Liver (tissue), 9 donors: Measurements from ENCODE around the gene LCP2. TPM values are rescaled to one million over a fixed set of nuclear protein-coding genes. Genes with fewer than 3 reads are reported as not detected.

Experiments used
- DNase-seq: peaks from one replicate; pipeline ENCODE4 v3.0.0-alpha.2; 2017; ENCODE audit warnings: low spot score
- H3K27ac ChIP-seq, 2 donors: one replicate each; pipeline ENCODE4 v1.7.0; 2013; ENCODE audit warnings: inconsistent platforms in 2 of 2, low read length in 2 of 2, control low read depth in 1 of 2, low read depth in 1 of 2, mild to moderate bottlenecking in 1 of 2
- H3K27me3 ChIP-seq, 4 donors: one replicate each; pipeline versions ENCODE4 v1.6.1 to v1.7.0; 2013; ENCODE audit warnings: low read length in 3 of 4, inconsistent platforms in 1 of 4, mild to moderate bottlenecking in 1 of 4, moderate library complexity in 1 of 4; ENCODE audit not compliant: control insufficient read depth in 4 of 4, insufficient read depth in 4 of 4
- H3K36me3 ChIP-seq, 4 donors: one replicate each; pipeline versions ENCODE4 v1.6.1 to v1.7.0; 2013; ENCODE audit warnings: low read length in 3 of 4, mild to moderate bottlenecking in 3 of 4, low read depth in 1 of 4, moderate library complexity in 1 of 4; ENCODE audit not compliant: control insufficient read depth in 4 of 4, insufficient read depth in 3 of 4
- H3K4me1 ChIP-seq, 4 donors: one replicate each; pipeline versions ENCODE4 v1.6.1 to v1.7.0; 2013; ENCODE audit warnings: low read length in 3 of 4, mild to moderate bottlenecking in 3 of 4, moderate library complexity in 1 of 4; ENCODE audit not compliant: control insufficient read depth in 4 of 4, insufficient read depth in 4 of 4
- H3K4me3 ChIP-seq, 3 donors: one replicate each; pipeline versions ENCODE4 v1.6.1 to v1.7.0; 2013; ENCODE audit warnings: low read length in 3 of 3, control low read depth in 1 of 3, low read depth in 1 of 3, mild to moderate bottlenecking in 1 of 3
- H3K9ac ChIP-seq, 2 donors: one replicate each; pipeline ENCODE4 v1.7.0; 2013; ENCODE audit warnings: low read length in 2 of 2, mild to moderate bottlenecking in 2 of 2, moderate library complexity in 2 of 2, control low read depth in 1 of 2, low read depth in 1 of 2
- H3K9me3 ChIP-seq, 4 donors: one replicate each; pipeline versions ENCODE4 v1.6.1 to v1.7.0; 2013; ENCODE audit warnings: low read length in 3 of 4; ENCODE audit not compliant: control insufficient read depth in 4 of 4
- ATF3 ChIP-seq: IDR thresholded peaks from 2 replicates; pipeline ENCODE4 v1.6.1; 2016; ENCODE audit warnings: antibody characterized with exemption
- CTCF ChIP-seq: fragments of 150-350 bp; IDR thresholded peaks from 2 replicates; pipeline ENCODE4 v1.5.1; 2017; ENCODE audit warnings: improper control_type of control experiment, low read depth, low read length; ENCODE audit not compliant: missing input control
- FOXA1 ChIP-seq: IDR thresholded peaks from 2 replicates; pipeline ENCODE4 v1.6.1; 2016; ENCODE audit warnings: antibody characterized with exemption
- FOXA2 ChIP-seq: IDR thresholded peaks from 2 replicates; pipeline ENCODE4 v1.6.1; 2016; ENCODE audit warnings: antibody characterized with exemption
- HNF4A ChIP-seq, 2 donors: conservative IDR thresholded peaks; 2 replicates each; pipeline ENCODE4 v1.6.1; 2016; ENCODE audit warnings: antibody characterized with exemption in 2 of 2, mild to moderate bottlenecking in 2 of 2
- HNF4G ChIP-seq: IDR thresholded peaks from 2 replicates; pipeline ENCODE4 v1.6.1; 2016; ENCODE audit warnings: antibody characterized with exemption
- JUND ChIP-seq, 2 donors: IDR thresholded peaks; 2 replicates each; pipeline ENCODE4 v1.6.1; 2016; ENCODE audit warnings: antibody characterized with exemption in 2 of 2
- MAX ChIP-seq: IDR thresholded peaks from 2 replicates; pipeline ENCODE4 v1.6.1; 2016; ENCODE audit warnings: antibody characterized with exemption
- NR2F2 ChIP-seq: IDR thresholded peaks from 2 replicates; pipeline ENCODE4 v1.6.1; 2016; ENCODE audit warnings: antibody characterized with exemption
- RAD21 ChIP-seq, 2 donors: IDR thresholded peaks; 2 replicates each; pipeline ENCODE4 v1.6.1; 2016; ENCODE audit warnings: antibody characterized with exemption in 2 of 2, mild to moderate bottlenecking in 2 of 2
- REST ChIP-seq: IDR thresholded peaks from 2 replicates; pipeline ENCODE4 v1.6.1; 2016; ENCODE audit warnings: antibody characterized with exemption, mild to moderate bottlenecking
- RXRA ChIP-seq, 2 donors: IDR thresholded peaks; 2 replicates each; pipeline ENCODE4 v1.6.1; 2017 to 2018; ENCODE audit warnings: antibody characterized with exemption in 2 of 2, mild to moderate bottlenecking in 1 of 2
- SP1 ChIP-seq: IDR thresholded peaks from 2 replicates; pipeline ENCODE4 v1.6.1; 2018; ENCODE audit warnings: antibody characterized with exemption, mild to moderate bottlenecking
- TAF1 ChIP-seq: conservative IDR thresholded peaks from 2 replicates; pipeline ENCODE4 v1.6.1; 2016; ENCODE audit warnings: antibody characterized with exemption, mild to moderate bottlenecking
- YY1 ChIP-seq: IDR thresholded peaks from 2 replicates; pipeline ENCODE4 v1.6.1; 2016; ENCODE audit warnings: antibody characterized with exemption, mild to moderate bottlenecking
- ZBTB33 ChIP-seq: IDR thresholded peaks from 2 replicates; pipeline ENCODE4 v1.6.1; 2016; ENCODE audit warnings: antibody characterized with exemption
- WGBS: extraction: QIAGEN DNeasy Blood & Tissue Kit; methylation state at CpG from one replicate; pipeline ENCODE4 v1.1.7; 2013; 5-methylcytosine and 5-hydroxymethylcytosine counted together
- polyA plus RNA-seq, 2 donors: library from polyadenylated mRNA; stranded (reverse) in 1 of 2; unstranded in 1 of 2; fragments of 200-250 nt in 1 of 2; fragments of >200 nt in 1 of 2; fragmentation: Nextera tagmentation in 1 of 2; extraction: Ambion mirVana in 1 of 2; gene quantifications; one replicate each; pipeline versions ENCODE4 v1.2.1 to v1.2.3, GENCODE V29; 2013 to 2015
- total RNA-seq, 2 donors: library from RNA; depleted of rRNA; stranded (reverse); fragments of >200 nt; gene quantifications; one replicate each; pipeline ENCODE4 v1.2.3, GENCODE V29; 2014
- donor health status: healthy.
- donor health status: healthy.
- donor health status: healthy.
- donor health status: healthy.
- donor health status: healthy.

The LCP2 gene
- total and polyA plus RNA-seq, 4 donors = 3.6 to 16.3 (median 6.7) TPM

- Histone ChIP-seq H3K4me3 (no peak overlapping the region), H3K27me3 (no peaks in the 10 kb centered on the region), H3K4me1 (no peaks in the 10 kb centered on the region), H3K9me3 (no peaks in the 10 kb centered on the region), H3K9ac (no peak overlapping the region), H3K36me3 (no peaks in the 10 kb centered on the region), H3K27ac (no peak overlapping the region)
- WGBS = 60% methylated on average over 6 of the region's 6 CpGs
- no peak for TF ChIP-seq ZBTB33
- no peak for TF ChIP-seq TAF1
- TF ChIP-seq RXRA (IDR thresholded peaks at IDR 0.05) = peak in 1 of 2 donors; percentile 7
- TF ChIP-seq HNF4A (conservative IDR thresholded peaks at IDR 0.05) = no peak
- TF ChIP-seq SP1 = peak; percentile 16
- DNase-seq = no peak
Observed at GRCh38 chr5:170221327-170221741, 76.2 kb downstream of the LCP2 start.

- Histone ChIP-seq H3K9ac (no peak overlapping the region), H3K9me3 (no peaks in the 10 kb centered on the region), H3K27ac (no peak overlapping the region), H3K27me3 (no peaks in the 10 kb centered on the region), H3K36me3 (no peaks in the 10 kb centered on the region), H3K4me1 (no peaks in the 10 kb centered on the region), H3K4me3 (no peak overlapping the region)
- DNase-seq = no peak
- WGBS = 76% methylated on average over 2 of the region's 2 CpGs
- TF ChIP-seq MAX (no peak), HNF4A (conservative IDR thresholded peaks at IDR 0.05) (no peak), CTCF (no peak), YY1 (no peak), ZBTB33 (no peak), ATF3 (no peak), FOXA1 (no peak), REST (no peak), SP1 (no peak), HNF4G (no peak), NR2F2 (no peak), JUND (IDR thresholded peaks at IDR 0.05) (no peak), FOXA2 (no peak), TAF1 (no peak), RAD21 (IDR thresholded peaks at IDR 0.05) (no peak)
Observed at GRCh38 chr5:170220191-170220590, 77.4 kb downstream of the LCP2 start.
